ENCODE results near the gene UBE2D2.
"Not testable (repeated sequence)": the region's sequence is repeated elsewhere in the genome, so short reads cannot be mapped to it uniquely, and the experiment has no call there.

UBE2D2 gene

GRCh38 chr5:139526309-139527089, 34.6 kb upstream of the UBE2D2 start:
- H3K9me3 ChIP-seq (ENCODE audit: control insufficient read depth, low read length); H3K27me3 ChIP-seq (ENCODE audit: control insufficient read depth, insufficient read depth, low read length); H3K9ac ChIP-seq (ENCODE audit: low read length); H3K4me1 ChIP-seq (ENCODE audit: control insufficient read depth, insufficient read depth, low read length); H3K36me3 ChIP-seq (ENCODE audit: control insufficient read depth, insufficient read depth, low read length); H3K4me3 ChIP-seq (ENCODE audit: low read length): not testable (repeated sequence)

DNA sequence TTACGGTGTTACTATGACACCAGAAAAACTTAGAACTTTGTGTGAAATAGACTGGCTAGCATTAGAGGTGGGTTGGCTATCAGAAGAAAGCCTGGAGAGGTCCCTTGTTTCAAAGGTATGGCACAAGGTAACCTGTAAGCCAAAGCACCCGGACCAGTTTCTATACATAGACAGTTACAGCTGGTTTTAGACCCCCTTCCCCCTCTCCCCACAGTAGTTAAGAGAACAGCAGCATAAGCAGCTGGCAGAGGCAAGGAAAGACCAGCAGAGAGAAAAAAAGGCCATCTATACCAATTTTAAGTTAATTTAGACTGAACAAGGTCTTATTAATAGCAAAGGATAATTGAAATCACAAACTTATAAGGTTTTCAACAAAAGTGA, 34.1 kb upstream of the UBE2D2 start:
- not testable (repeated sequence) for H3K4me3 ChIP-seq (ENCODE audit: low read length); H3K9me3 ChIP-seq (ENCODE audit: control insufficient read depth, low read length); H3K4me1 ChIP-seq (ENCODE audit: control insufficient read depth, insufficient read depth, low read length); H3K27me3 ChIP-seq (ENCODE audit: control insufficient read depth, insufficient read depth, low read length); H3K36me3 ChIP-seq (ENCODE audit: control insufficient read depth, insufficient read depth, low read length); H3K9ac ChIP-seq (ENCODE audit: low read length)

GRCh38 chr5:139527896-139528467, 33.2 kb upstream of the UBE2D2 start:
- not testable (repeated sequence) for H3K9me3 ChIP-seq (ENCODE audit: control insufficient read depth, low read length); H3K36me3 ChIP-seq (ENCODE audit: control insufficient read depth, insufficient read depth, low read length); H3K27me3 ChIP-seq (ENCODE audit: control insufficient read depth, insufficient read depth, low read length); H3K4me1 ChIP-seq (ENCODE audit: control insufficient read depth, insufficient read depth, low read length); H3K4me3 ChIP-seq (ENCODE audit: low read length); H3K9ac ChIP-seq (ENCODE audit: low read length)

DNA sequence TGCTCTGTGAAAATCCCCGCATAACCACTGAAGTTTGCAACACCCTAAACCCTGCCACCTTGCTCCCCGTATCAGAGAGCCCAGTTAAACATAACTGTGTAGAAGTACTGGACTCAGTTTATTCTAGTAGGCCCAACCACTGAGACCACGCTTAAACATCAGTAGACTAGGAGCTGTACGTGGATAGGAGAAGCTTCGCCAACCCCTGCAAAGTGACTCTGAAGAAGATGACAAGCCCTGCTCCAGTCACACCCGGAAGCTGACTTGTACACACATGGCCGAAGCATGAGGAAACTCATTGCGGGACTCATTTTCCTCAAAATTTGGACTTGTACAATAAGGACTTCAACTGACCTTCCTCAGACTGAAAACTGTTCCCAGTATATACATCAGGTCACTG, 32.4 kb upstream of the UBE2D2 start:
- H3K9me3 ChIP-seq (ENCODE audit: control insufficient read depth, low read length); H3K4me3 ChIP-seq (ENCODE audit: low read length); H3K9ac ChIP-seq (ENCODE audit: low read length); H3K27me3 ChIP-seq (ENCODE audit: control insufficient read depth, insufficient read depth, low read length); H3K36me3 ChIP-seq (ENCODE audit: control insufficient read depth, insufficient read depth, low read length); H3K4me1 ChIP-seq (ENCODE audit: control insufficient read depth, insufficient read depth, low read length): not testable (repeated sequence)

DNA sequence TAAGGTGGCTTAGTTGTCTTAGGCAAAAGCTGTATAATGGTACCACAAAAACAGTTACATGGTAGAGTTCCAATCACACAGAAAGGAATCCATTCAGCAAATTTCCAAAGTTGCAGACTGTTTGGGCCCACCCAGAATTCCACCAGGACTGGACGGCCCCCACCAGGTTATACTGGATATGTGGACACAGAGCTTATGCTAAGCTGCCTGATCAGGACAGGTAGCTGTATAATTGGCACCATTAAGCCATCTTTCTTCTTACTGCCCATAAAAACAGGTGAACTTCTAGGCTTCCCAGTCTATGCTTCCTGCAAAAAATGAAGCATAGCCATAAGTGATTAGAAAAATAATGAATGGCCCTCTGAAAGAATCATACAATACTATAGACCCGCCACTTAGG, 31.1 kb upstream of the UBE2D2 start:
- not testable (repeated sequence) for H3K27me3 ChIP-seq (ENCODE audit: control insufficient read depth, insufficient read depth, low read length); H3K9me3 ChIP-seq (ENCODE audit: control insufficient read depth, low read length); H3K4me3 ChIP-seq (ENCODE audit: low read length); H3K9ac ChIP-seq (ENCODE audit: low read length); H3K4me1 ChIP-seq (ENCODE audit: control insufficient read depth, insufficient read depth, low read length); H3K36me3 ChIP-seq (ENCODE audit: control insufficient read depth, insufficient read depth, low read length)

DNA sequence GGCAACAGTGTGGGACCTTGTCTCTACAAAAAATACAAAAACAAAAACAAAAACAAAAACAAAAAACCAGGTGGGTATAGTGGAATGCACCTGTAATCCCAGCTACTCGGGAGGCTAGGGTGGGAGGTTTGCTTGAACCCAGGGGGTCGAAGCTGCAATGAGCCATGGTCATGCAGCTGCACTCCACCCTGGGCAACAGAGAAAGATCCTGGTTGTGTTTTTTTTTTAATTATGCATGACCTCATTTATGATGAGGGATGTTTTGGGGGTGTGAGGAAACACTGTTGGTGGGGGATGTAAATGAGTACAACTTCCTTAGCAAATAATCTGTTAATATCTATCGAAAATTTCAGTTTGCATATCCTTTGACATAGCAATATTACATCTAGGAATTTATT, 29.4 kb upstream of the UBE2D2 start:
- Histone ChIP-seq H3K4me3 (ENCODE audit: low read length) (no peak overlapping the region), H3K9me3 (ENCODE audit: control insufficient read depth, low read length) (no peaks in the 10 kb centered on the region), H3K27me3 (ENCODE audit: control insufficient read depth, insufficient read depth, low read length) (no peaks in the 10 kb centered on the region), H3K36me3 (ENCODE audit: control insufficient read depth, insufficient read depth, low read length) (no peaks in the 10 kb centered on the region), H3K9ac (ENCODE audit: low read length) (no peak overlapping the region), H3K4me1 (ENCODE audit: control insufficient read depth, insufficient read depth, low read length) (no peaks in the 10 kb centered on the region)

- H3K4me1 ChIP-seq (ENCODE audit: control insufficient read depth, insufficient read depth, low read length) = no peaks in the 10 kb centered on the region
- H3K4me3 ChIP-seq (ENCODE audit: low read length) = no peak overlapping the region
- no peaks in the 10 kb centered on the region for H3K36me3 ChIP-seq (ENCODE audit: control insufficient read depth, insufficient read depth, low read length)
- H3K9me3 ChIP-seq (ENCODE audit: control insufficient read depth, low read length) = no peaks in the 10 kb centered on the region
- peak overlapping the region; percentile 54 for H3K9ac ChIP-seq (ENCODE audit: low read length)
- H3K27me3 ChIP-seq (ENCODE audit: control insufficient read depth, insufficient read depth, low read length) = no peaks in the 10 kb centered on the region
These were observed 17.6 kb upstream of the UBE2D2 start for GRCh38 chr5:139543423-139543991.

DNA sequence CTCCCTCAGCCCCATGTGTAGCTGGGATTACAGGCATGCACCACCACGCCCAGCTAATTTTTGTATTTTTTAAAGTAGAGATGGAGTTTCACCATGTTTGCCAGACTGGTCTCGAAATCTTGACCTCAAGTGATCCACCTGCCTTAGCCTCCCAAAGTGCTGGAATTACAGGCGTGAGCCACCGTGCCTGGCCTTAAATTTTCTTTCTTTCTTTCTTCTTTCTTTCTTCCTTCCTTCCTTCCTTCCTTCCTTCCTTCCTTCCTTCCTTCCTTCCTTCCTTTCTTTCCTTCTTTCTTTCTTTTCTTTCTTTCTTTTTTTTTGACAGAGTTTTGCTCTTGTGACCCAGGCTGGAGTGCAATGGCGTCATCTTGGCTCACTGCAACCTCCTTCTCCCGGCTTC, 14.5 kb upstream of the UBE2D2 start:
- H3K27me3 ChIP-seq (ENCODE audit: control insufficient read depth, insufficient read depth, low read length); H3K9me3 ChIP-seq (ENCODE audit: control insufficient read depth, low read length); H3K4me1 ChIP-seq (ENCODE audit: control insufficient read depth, insufficient read depth, low read length); H3K36me3 ChIP-seq (ENCODE audit: control insufficient read depth, insufficient read depth, low read length); H3K9ac ChIP-seq (ENCODE audit: low read length); H3K4me3 ChIP-seq (ENCODE audit: low read length): not testable (repeated sequence)

GRCh38 chr5:139549162-139549894, 11.8 kb upstream of the UBE2D2 start:
- Histone ChIP-seq H3K27me3 (ENCODE audit: control insufficient read depth, insufficient read depth, low read length) (no peaks in the 10 kb centered on the region), H3K4me3 (ENCODE audit: low read length) (no peak overlapping the region), H3K4me1 (ENCODE audit: control insufficient read depth, insufficient read depth, low read length) (no peaks in the 10 kb centered on the region), H3K9ac (ENCODE audit: low read length) (no peak overlapping the region), H3K9me3 (ENCODE audit: control insufficient read depth, low read length) (no peaks in the 10 kb centered on the region), H3K36me3 (ENCODE audit: control insufficient read depth, insufficient read depth, low read length) (no peaks in the 10 kb centered on the region)

GRCh38 chr5:139550051-139550872, 10.9 kb upstream of the UBE2D2 start:
- not testable (repeated sequence) for H3K9ac ChIP-seq (ENCODE audit: low read length); H3K27me3 ChIP-seq (ENCODE audit: control insufficient read depth, insufficient read depth, low read length); H3K36me3 ChIP-seq (ENCODE audit: control insufficient read depth, insufficient read depth, low read length); H3K4me3 ChIP-seq (ENCODE audit: low read length); H3K4me1 ChIP-seq (ENCODE audit: control insufficient read depth, insufficient read depth, low read length); H3K9me3 ChIP-seq (ENCODE audit: control insufficient read depth, low read length)

GRCh38 chr5:139551191-139551889, 9.8 kb upstream of the UBE2D2 start:
- Histone ChIP-seq H3K9me3 (ENCODE audit: control insufficient read depth, low read length) (no peaks in the 10 kb centered on the region), H3K9ac (ENCODE audit: low read length) (no peak overlapping the region), H3K4me3 (ENCODE audit: low read length) (no peak overlapping the region), H3K27me3 (ENCODE audit: control insufficient read depth, insufficient read depth, low read length) (no peaks in the 10 kb centered on the region), H3K4me1 (ENCODE audit: control insufficient read depth, insufficient read depth, low read length) (no peaks in the 10 kb centered on the region), H3K36me3 (ENCODE audit: control insufficient read depth, insufficient read depth, low read length) (no peaks in the 10 kb centered on the region)

All from mucosa of stomach (tissue), 1 donor.